T47D (cell line): Measurements from ENCODE around the gene SRRT.

Experiments
- DNase-seq, 2 experiments: peaks; one replicate each; pipeline versions ENCODE4 v3.0.0 to v3.0.0-alpha.2; 2011 to 2012; ENCODE audit warnings: low read depth in 1 of 2, low spot score in 1 of 2
- JUND ChIP-seq: IDR thresholded peaks from 2 replicates; pipeline ENCODE4 v1.6.1; 2012; ENCODE audit warnings: low read depth
- in situ Hi-C: cut with HindIII; loops from 2 replicates; pipeline ENCODE4 v1.10.0; 2016; ENCODE audit warnings: low sequenced_read_pairs, low pct_unique_long_range_greater_than_20kb

Gene SRRT

DNA sequence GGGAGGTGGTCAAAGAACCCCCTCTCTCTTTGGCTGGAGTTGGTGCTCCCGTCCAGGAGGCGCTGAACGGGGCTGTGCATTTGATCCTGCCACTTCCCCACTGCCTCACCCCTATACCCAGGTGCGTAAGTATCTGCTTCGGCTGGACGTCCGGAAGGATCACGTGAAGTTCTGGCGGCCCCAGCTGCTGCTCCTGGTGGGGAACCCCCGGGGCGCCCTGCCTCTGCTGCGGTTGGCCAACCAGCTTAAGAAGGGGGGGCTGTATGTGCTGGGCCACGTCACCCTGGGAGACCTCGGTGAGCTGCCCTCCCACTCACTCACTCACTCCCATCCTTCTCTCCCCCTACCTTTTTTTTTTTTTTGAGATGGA, 13.3 kb upstream of the SRRT start:
- in situ Hi-C loops, result no loop called here
- TF ChIP-seq JUND, result no peak

DNA sequence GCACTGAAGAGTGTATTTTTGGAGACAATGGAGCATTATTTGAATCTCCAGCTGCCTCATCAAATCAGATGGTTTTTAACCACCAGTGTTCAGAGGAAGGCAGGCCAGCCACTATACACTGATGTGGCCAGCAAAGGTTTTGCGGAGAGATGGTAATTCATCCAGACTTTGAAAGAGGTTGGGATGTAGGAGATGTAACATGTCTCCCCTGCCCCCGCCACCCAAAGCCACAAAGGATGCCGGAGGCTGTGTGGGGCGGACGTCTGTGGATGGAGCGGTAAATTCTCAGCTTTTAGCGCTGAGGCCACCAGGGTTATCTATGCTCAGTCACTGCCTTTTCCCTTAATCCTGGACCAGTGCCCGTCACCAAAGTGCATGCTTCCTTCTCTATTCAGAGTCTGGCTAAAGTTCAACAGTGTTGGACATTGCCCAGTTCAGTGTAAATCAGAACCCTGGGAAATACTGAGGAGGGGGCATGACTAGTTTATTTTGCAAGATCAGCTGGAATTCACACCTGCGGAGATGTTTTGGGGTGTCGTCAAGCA, 11.4 kb upstream of the SRRT start:
- no peak for TF ChIP-seq JUND
- in situ Hi-C loops, result no loop called here
- DNase-seq, result no peak

More for the DNA sequence above, 13.3 kb upstream of the SRRT start:
- no peak for DNase-seq

DNA sequence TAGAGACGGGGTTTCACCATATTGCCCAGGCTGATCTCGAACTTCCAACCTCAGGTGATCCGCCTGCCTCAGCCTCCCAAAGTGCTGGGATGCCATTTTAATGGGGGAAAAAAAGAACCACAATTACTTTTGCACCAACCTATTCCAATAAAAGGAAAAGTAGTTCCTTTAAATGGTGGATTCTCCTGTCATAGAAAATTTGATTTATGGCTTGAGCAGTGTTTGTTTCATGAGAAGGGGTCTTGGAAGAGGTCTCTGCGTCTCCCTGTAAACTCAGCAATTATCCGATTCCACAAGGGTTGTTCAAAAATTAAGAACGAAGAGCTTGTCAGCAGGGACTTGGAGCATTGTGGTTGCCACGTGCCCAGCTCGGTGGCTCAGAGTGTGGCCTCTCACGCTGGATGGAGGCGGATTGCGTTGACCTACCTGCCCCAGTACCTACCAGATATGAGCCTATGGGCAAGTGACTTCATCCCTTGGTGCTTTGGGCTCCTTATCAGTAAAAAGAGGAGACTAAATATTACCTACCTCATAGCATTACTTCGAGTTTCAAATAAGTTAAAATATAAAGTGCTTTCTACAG, 10.5 kb upstream of the SRRT start:
- in situ Hi-C loops, result no loop called here
- no peak for TF ChIP-seq JUND
- DNase-seq, result no peak

DNA sequence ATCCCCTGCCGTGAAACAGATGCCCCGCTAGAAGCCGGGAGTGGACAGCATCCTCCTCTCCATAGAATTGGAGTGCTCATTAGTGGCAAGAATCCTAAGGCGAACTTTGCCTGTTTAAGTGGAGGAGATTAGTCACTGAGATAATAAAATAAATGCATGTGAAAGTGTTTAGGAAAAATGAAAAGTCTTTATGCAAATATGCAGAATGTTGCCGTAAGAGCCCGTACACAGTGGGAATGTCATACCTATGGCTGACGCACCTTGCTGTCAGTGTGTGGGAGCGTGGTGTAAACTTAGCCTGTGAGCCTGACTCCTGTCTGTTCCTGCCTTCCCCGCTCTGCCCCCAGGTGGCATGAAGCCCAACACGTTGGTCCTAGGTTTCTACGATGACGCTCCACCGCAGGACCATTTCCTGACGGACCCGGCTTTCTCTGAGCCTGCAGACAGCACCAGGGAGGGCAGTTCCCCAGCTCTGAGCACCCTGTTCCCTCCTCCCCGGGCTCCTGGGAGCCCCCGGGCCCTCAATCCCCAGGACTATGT, 9.5 kb upstream of the SRRT start:
- in situ Hi-C loops, result no loop called here
- TF ChIP-seq JUND, result no peak
- DNase-seq, result no peak

DNA sequence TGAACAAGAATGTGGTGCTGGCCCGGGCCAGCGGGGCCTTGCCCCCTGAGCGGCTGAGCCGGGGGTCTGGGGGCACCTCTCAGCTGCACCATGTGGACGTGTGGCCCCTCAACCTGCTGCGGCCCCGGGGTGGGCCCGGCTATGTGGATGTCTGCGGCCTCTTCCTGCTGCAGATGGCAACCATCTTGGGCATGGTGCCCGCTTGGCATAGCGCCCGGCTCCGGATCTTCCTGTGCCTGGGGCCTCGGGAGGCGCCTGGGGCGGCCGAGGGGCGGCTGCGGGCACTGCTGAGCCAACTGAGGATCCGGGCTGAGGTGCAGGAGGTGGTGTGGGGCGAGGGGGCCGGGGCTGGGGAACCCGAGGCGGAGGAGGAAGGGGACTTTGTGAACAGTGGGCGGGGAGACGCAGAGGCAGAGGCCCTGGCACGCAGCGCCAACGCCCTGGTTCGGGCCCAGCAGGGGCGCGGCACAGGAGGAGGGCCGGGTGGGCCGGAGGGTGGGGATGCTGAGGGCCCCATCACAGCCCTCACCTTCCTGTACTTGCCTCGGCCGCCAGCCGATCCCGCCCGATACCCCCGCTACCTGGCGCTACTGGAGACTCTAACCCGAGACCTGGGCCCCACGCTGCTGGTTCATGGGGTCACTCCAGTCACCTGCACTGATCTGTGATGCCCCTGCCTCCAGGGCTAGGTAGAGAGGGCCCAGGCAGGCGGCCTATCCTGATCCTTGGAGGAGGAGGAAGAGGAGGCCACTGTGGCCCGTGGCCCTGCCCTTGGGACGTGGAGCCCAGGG, 8.8 kb upstream of the SRRT start:
- in situ Hi-C loops, result no loop called here
- TF ChIP-seq JUND, result no peak
- no peak for DNase-seq

DNA sequence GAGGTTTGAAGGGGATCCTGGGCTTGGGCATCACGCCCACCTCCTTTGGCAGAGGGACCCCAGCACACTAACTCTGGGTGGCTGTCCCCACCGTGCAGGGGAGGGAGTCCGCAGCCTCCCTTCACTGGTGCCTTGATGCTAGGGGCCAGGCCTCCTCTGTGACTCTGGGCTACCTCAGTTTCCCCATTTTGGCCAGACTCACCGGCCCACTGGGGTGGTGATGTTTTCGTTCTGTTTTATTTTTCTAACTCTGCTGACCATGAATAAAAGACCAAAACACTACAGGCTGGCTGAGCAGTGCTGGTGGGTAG, 8.2 kb upstream of the SRRT start:
- no peak for DNase-seq
- TF ChIP-seq JUND, result no peak
- in situ Hi-C loops, result no loop called here

DNA sequence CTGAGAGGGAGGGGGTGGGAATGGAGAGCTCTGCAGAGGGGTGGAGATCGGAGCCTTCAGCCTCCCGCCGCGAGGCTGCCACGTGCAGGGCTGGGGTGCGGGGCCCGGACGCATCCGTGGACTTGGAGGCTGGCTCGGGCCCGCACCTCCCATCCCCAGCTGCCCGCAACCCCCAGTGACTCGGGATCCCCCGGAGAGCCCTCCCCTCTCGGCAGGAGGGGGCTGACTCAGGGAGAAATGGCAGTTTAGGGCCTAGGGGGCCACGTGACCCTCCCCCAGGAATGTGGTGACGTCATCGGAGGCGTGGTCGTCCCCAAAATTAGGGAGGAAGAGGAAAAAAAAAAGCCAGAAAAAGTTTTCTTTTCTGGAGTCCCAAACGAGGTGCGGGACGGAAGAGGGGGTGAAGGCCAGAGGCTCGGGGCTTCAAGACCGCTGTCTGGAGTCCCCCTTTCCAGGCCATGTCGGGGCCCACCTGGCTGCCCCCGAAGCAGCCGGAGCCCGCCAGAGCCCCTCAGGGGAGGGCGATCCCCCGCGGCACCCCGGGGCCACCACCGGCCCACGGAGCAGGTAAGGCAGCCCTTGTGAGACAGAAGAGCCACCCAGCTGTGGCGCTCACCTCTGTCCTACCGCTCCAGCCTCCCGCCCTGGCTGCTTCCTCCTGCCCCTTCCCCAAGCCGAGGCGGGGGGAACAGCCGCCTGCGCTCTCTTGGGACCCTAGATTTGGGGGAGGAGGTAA, 7.7 kb upstream of the SRRT start, which contains the start of gene TRIP6:
Gene TRIP6 (plus strand): TSS at position 348 of the 736 bp plus-strand sequence. CDS start 111 bp downstream, at position 459.
- no peak for TF ChIP-seq JUND
- peak; percentile 55 to 70 for DNase-seq
- in situ Hi-C loops, result no loop called here

DNA sequence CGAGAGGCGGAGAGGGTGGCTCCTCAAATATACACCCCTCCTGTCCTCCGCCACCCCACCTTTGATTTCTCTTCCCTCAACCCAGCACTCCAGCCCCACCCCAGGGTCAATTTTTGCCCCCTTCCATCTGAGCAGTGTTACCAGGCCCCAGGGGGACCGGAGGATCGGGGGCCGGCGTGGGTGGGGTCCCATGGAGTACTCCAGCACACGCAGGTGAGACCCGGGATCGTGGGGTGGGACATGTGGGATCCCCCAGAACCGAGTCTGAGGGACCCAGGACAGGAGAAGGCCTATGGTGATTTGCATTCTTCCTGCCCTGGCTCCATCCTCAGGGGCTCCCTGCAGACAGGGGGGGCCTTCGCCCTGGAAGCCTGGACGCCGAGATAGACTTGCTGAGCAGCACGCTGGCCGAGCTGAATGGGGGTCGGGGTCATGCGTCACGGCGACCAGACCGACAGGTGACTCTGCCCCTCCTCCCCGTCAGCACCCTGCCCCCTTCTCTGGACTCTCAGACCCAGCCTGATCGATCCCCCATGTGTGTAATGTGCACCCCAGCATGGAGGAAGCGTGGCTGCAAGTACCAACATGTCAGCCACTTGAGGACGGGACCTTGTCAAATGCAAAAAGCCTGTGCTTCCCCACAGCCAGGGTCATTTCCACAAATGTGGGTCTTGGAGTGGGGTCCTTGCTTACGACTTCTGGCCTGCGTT, 7.0 kb upstream of the SRRT start:
- no peak for DNase-seq
- in situ Hi-C loops, result no loop called here
- TF ChIP-seq JUND, result no peak

DNA sequence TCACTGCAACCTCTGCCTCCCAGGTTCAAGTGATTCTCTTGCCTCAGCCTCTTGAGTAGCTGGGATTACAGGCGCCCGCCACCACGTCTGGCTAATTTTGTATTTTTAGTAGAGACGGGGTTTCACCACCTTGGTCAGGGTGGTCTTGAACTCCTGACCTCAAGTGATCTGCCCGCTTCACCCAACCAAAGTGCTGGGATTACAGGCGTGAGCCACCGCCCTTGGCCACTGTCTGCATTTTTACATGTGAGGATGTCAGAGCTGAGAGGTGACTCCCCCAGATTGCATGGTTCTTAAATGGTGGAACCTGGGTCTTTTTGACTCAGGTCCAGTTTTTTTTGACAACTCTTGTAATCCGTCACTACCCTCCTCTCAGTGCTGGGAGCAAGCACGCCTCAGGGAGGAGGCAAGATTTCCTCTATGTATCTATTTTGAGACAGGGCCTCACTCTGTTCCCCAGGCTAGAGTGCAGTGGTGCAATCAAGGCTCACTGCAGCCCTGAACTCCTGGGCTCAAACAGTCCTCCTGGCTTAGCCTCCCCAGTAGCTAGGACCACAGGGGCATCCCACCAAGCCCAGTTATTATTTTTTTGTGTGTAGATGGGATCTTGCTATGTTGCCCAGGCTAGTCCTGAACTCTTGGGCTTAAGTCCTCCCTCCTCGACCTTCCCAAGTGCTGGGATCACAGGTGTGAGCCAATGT, 1.2 kb upstream of the SRRT start:
- no peak for TF ChIP-seq JUND
- no peak for DNase-seq
- in situ Hi-C loops, result no loop called here

DNA sequence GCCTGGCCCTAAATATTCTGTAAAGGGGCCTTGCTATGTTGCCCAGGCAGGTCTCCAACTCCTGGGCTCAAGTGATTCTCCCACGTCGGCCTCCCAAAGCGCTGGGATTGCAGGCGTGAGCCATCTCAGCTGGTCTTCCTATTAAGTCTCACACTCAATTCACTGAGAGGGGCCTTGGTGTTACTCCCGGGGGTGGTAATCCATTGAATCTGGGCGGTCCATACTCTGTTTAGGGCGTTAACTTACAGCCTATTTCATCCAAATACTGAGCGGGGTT, 665 bp upstream of the SRRT start:
- DNase-seq, result no peak
- in situ Hi-C loops, result no loop called here
- no peak for TF ChIP-seq JUND

DNA sequence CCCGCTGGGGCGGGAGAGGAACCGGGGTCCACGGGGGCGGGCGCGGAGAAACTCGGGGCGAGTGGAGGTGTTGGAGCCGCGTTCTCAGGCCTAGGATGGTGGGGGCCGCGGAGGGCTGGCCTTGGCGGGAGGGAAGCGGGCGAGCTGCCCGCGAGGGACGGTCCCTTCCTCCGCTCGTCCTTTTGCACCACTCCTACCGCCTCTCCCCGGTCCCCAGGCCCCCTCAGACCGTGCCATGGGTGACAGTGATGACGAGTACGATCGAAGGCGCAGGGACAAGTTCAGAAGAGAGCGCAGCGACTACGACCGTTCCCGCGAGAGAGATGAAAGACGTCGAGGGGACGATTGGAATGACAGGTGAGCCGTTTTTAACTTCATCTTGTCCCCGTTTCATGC, 451 bp downstream of the SRRT start:
- in situ Hi-C loops, result no loop called here
- DNase-seq, result peak in 1 of 2 experiments; percentile 52
- TF ChIP-seq JUND, result no peak

DNA sequence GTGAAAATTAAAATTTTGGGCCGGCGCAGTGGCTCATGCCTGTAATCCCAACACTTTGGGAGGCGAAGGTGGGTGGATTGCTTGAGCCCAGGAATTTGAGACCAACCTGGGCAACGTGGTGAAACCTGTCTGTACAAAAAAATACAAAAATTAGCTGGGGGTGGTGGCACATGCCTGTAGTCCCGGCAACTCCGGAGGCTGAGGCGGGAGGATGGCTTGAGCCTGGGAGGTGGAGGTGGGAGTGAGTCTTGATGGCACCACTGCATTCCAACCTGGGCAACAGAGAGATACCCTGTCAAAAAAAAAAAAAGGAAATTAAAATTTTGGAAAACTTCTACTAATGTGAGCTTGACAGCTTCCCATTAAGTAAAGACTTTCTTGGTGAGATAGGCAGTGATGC, 3.1 kb downstream of the SRRT start:
- no peak for TF ChIP-seq JUND
- in situ Hi-C loops, result no loop called here
- no peak for DNase-seq

DNA sequence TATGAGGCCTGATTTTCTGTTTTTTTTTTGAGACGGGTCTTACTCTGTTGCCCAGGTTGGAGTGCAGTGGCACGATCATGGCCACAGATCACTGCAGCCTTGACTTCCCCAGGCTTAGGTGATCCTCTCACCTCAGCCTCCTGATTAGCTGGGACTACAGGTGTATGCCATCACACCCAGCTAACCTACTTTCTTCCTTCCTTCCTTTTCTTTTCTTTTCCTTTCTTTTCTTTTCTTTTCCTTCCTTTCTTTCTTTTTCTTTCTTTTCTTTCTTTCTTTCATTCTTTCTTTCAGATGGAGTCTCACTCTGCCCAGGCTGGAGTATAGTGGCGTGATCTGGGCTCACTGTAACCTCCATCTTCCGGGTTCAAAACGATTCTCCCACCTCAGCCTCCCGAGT, 3.8 kb downstream of the SRRT start:
- in situ Hi-C loops, result no loop called here
- DNase-seq, result no peak

More for the DNA sequence above, 3.8 kb downstream of the SRRT start:
- no peak for TF ChIP-seq JUND
